Transverse colon (tissue), 4 donors: ENCODE measurements around the gene VGLL4. TPM values are rescaled to one million over a fixed set of nuclear protein-coding genes. Genes with fewer than 3 reads are reported as not detected.
"Not testable (repeated sequence)": the region's sequence is repeated elsewhere in the genome, so short reads cannot be mapped to it uniquely, and the experiment has no call there.

Experiments used
- DNase-seq: peaks from one replicate; pipeline ENCODE4 v3.0.0-alpha.2; 2019
- H3K27ac ChIP-seq, 4 donors: fragments of 200-600 bp; sonication (generic); 2 replicates each; pipeline ENCODE4 v1.5.1; 2016 to 2018; ENCODE audit warnings: inconsistent platforms in 4 of 4
- H3K27me3 ChIP-seq: fragments of 200-600 bp; sonication (generic); 2 replicates; pipeline ENCODE4 v1.5.1; 2017; ENCODE audit warnings: inconsistent platforms
- H3K36me3 ChIP-seq, 4 donors: fragments of 200-600 bp; sonication (generic); 2 replicates each; pipeline ENCODE4 v1.5.1; 2017 to 2019; ENCODE audit warnings: inconsistent platforms in 4 of 4
- H3K4me1 ChIP-seq, 4 donors: fragments of 200-600 bp; sonication (generic); 2 replicates each; pipeline ENCODE4 v1.5.1; 2017 to 2020; ENCODE audit warnings: inconsistent platforms in 4 of 4
- H3K4me3 ChIP-seq, 4 donors: fragments of 200-600 bp; sonication (generic); 1 replicate in 1 of 4; 2 replicates in 3 of 4; pipeline versions ENCODE4 v1.5.1 to v1.6.1; 2017 to 2019; ENCODE audit warnings: inconsistent platforms in 4 of 4
- H3K9me3 ChIP-seq, 2 donors: fragments of 200-600 bp; sonication (generic); 2 replicates each; pipeline ENCODE4 v1.5.1; 2017 to 2019; ENCODE audit warnings: inconsistent platforms in 2 of 2
- EP300 ChIP-seq: sonication (generic); formaldehyde crosslinking; IDR thresholded peaks from one replicate; pipeline ENCODE4 v1.6.1; 2017; ENCODE audit warnings: antibody characterized with exemption, low read depth
- POLR2A ChIP-seq: fragments of 450-650 bp; IDR thresholded peaks from one replicate; pipeline ENCODE4 v1.6.1; 2016; ENCODE audit warnings: antibody characterized with exemption, mild to moderate bottlenecking, moderate library complexity
- POLR2AphosphoS5 ChIP-seq, 3 donors: sonication (generic); formaldehyde crosslinking; IDR thresholded peaks; one replicate each; pipeline ENCODE4 v1.6.1; 2016; ENCODE audit warnings: antibody characterized with exemption in 3 of 3
- WGBS, 2 donors: methylation state at CpG; one replicate each; pipeline ENCODE4 v1.1.5; 2018; ENCODE audit warnings: low coverage in 1 of 2; 5-methylcytosine and 5-hydroxymethylcytosine counted together
- in situ Hi-C, 4 donors: fragments of 200-750 bp; cut with MboI; loops; one replicate each; pipeline versions ENCODE4 v1.15.0 to v1.15.1; 2017; ENCODE audit warnings: low sequenced_read_pairs in 3 of 4, low pct_ligation_motif_present in 1 of 4, low pct_unique_long_range_greater_than_20kb in 1 of 4
- intact Hi-C: fragments of 100-400 bp; cut with DNase I; formaldehyde crosslinking; loops from one replicate; pipeline ENCODE4 v1.15.1; 2023; ENCODE audit warnings: low total_unique reads
- total RNA-seq, 4 donors: library from RNA; depleted of rRNA; stranded (reverse); fragments of >200 nt; gene quantifications; one replicate each; pipeline ENCODE4 v1.1.0, GENCODE V29; 2016
- TF ChIP-seq, protein P1 (sequence below), 5 experiments: fragments of 200-600 bp in 3 of 5; fragments of 450-650 bp in 2 of 5; sonication (generic) in 3 of 5; IDR thresholded peaks; 1 replicate in 2 of 5; 2 replicates in 3 of 5; pipeline ENCODE4 v1.5.1; 2016 to 2017; ENCODE audit warnings: antibody characterized with exemption in 5 of 5, inconsistent platforms in 3 of 5, mild to moderate bottlenecking in 2 of 5, moderate library complexity in 1 of 5

Gene VGLL4
- total RNA-seq, 4 donors from 2014 or later = 67.3 to 175 (median 95.0) TPM

DNA sequence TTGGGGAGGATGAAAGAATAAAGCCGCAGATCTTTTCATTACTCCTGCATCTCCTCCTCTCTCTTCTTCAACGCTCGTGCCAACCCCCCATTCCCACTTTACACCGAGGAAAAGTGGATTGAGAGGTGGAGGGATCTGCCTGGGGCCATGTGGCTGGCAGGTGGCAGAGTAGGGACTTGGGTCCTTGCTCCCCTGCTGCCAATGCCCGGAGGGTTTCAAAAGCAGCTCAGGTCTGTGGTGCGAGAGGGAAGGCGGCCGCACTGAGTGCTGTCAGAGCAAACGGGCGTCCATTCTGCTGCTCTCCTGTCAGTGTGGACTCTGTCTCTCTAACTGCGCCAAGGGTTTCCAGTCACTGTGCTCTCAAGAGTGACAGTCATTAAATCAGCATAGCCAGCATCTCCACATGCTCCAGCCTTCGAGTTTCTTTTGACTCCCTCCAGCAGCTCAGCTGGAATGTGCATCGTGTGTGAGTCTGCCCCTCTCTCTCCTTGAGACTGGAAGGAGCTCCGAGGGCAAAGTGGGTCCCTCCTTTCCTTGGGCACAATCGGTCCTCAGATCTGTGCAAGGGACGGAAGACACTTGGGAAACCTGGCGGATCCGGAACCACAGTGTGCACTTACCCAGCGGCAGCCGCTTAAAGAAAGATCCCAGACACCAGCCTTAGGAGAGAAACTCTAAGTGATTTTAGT, 68.6 kb downstream of the VGLL4 start:
- H3K27ac ChIP-seq = no peak overlapping the region
- no peak for DNase-seq
- no peak overlapping the region for H3K4me3 ChIP-seq
- no peaks in the 10 kb centered on the region for H3K9me3 ChIP-seq
- in situ Hi-C loops (no loop called here), intact Hi-C loops (no loop called here)
- peaks cover 0 to 2% (median 0%) of the 10 kb centered on the region in 4 donors for H3K36me3 ChIP-seq
- WGBS, 2 donors = 74 to 90% methylated on average over 9 to 20 of the region's 20 CpGs
- peaks cover 0 to 10% (median 3%) of the 10 kb centered on the region in 4 donors for H3K4me1 ChIP-seq
- no peak for TF ChIP-seq POLR2AphosphoS5 (IDR thresholded peaks at IDR 0.05)
- TF ChIP-seq EP300 = no peak
- TF ChIP-seq, protein P1, sequence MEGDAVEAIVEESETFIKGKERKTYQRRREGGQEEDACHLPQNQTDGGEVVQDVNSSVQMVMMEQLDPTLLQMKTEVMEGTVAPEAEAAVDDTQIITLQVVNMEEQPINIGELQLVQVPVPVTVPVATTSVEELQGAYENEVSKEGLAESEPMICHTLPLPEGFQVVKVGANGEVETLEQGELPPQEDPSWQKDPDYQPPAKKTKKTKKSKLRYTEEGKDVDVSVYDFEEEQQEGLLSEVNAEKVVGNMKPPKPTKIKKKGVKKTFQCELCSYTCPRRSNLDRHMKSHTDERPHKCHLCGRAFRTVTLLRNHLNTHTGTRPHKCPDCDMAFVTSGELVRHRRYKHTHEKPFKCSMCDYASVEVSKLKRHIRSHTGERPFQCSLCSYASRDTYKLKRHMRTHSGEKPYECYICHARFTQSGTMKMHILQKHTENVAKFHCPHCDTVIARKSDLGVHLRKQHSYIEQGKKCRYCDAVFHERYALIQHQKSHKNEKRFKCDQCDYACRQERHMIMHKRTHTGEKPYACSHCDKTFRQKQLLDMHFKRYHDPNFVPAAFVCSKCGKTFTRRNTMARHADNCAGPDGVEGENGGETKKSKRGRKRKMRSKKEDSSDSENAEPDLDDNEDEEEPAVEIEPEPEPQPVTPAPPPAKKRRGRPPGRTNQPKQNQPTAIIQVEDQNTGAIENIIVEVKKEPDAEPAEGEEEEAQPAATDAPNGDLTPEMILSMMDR (IDR thresholded peaks at IDR 0.05) = no peak
- TF ChIP-seq POLR2A = no peak
- no peaks in the 10 kb centered on the region for H3K27me3 ChIP-seq

- in situ Hi-C loops, H3K27me3 ChIP-seq, H3K9me3 ChIP-seq, intact Hi-C loops, DNase-seq, H3K27ac ChIP-seq, H3K36me3 ChIP-seq, H3K4me3 ChIP-seq: not testable (repeated sequence)
- H3K4me1 ChIP-seq = peaks cover 0 to 26% (median 9%) of the 10 kb centered on the region in 4 donors
- WGBS, 2 donors = 96% methylated on average over 11 of the region's 11 CpGs; no CpG with 5 or more reads in 1 of the 2 donors
Observed at GRCh38 chr3:11572660-11573059, 71.1 kb downstream of the VGLL4 start.

GRCh38 chr3:11570789-11571495, 72.8 kb downstream of the VGLL4 start:
- no peak for TF ChIP-seq EP300
- Histone ChIP-seq H3K27me3 (no peaks in the 10 kb centered on the region), H3K36me3 (no peaks in the 10 kb centered on the region), H3K4me1 (peaks cover 0 to 26% (median 9%) of the 10 kb centered on the region in 4 donors), H3K9me3 (no peaks in the 10 kb centered on the region), H3K4me3 (no peak overlapping the region), H3K27ac (peak overlapping the region; percentile 77 to 89 (median 84))
- intact Hi-C loops = no loop called here
- WGBS, 2 donors = 83 to 90% methylated on average over 8 to 20 of the region's 20 CpGs
- in situ Hi-C loops = no loop called here
- DNase-seq = no peak

- Histone ChIP-seq H3K36me3 (no peaks in the 10 kb centered on the region), H3K4me3 (no peak overlapping the region), H3K4me1 (peaks cover 0 to 26% (median 9%) of the 10 kb centered on the region in 4 donors), H3K9me3 (no peaks in the 10 kb centered on the region), H3K27ac (peak overlapping the region; percentile 77 to 89 (median 84)), H3K27me3 (no peaks in the 10 kb centered on the region)
- in situ Hi-C loops = no loop called here
- intact Hi-C loops = no loop called here
- DNase-seq = no peak
- 76 to 100% methylated on average over 1 to 13 of the region's 13 CpGs for WGBS, 2 donors
- TF ChIP-seq POLR2AphosphoS5 (IDR thresholded peaks at IDR 0.05) = no peak
- no peak for TF ChIP-seq EP300
Observed at GRCh38 chr3:11570251-11570650, 73.5 kb downstream of the VGLL4 start.

DNA sequence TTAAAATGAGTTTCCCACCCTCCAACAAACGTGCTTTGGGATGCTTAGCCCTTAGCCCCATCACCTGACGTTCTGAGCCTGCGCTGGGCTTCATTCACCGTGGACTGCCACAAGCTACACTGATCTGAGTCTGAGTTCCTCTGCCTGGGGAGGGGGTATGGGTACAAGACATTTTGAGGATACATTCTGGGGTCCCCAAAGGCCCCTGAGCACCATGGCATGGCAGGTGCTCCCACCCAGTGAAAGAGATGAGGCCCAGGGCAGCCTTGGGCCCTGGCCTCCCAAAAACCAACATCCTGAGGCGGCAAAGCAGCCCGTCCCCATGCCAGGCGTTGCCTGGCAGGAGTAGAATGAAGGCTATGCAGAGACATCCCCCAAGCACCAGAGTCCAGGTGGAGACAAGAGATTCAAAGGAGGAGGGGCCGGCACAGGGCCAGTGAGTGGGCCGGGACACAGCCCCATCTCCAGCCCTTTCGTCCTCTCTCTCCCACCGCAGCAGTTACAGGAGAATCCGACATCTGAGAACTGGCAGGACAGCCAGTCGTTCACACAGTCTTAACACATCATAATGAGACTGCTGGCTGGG, 74.5 kb downstream of the VGLL4 start:
- in situ Hi-C loops = no loop called here
- WGBS, 2 donors = 67 to 80% methylated on average over 3 to 10 of the region's 13 CpGs
- DNase-seq = no peak
- Histone ChIP-seq H3K27ac (peak overlapping the region; percentile 77 to 89 (median 84)), H3K27me3 (no peaks in the 10 kb centered on the region), H3K9me3 (no peaks in the 10 kb centered on the region), H3K36me3 (no peaks in the 10 kb centered on the region), H3K4me3 (no peak overlapping the region), H3K4me1 (peaks cover 0 to 26% (median 9%) of the 10 kb centered on the region in 4 donors)
- TF ChIP-seq POLR2AphosphoS5 (IDR thresholded peaks at IDR 0.05) (no peak), EP300 (no peak), POLR2A (no peak)
- TF ChIP-seq, protein P1 (IDR thresholded peaks at IDR 0.05) = no peak
- intact Hi-C loops = no loop called here
